ENCODE data around the gene TPD52L2.

DNA sequence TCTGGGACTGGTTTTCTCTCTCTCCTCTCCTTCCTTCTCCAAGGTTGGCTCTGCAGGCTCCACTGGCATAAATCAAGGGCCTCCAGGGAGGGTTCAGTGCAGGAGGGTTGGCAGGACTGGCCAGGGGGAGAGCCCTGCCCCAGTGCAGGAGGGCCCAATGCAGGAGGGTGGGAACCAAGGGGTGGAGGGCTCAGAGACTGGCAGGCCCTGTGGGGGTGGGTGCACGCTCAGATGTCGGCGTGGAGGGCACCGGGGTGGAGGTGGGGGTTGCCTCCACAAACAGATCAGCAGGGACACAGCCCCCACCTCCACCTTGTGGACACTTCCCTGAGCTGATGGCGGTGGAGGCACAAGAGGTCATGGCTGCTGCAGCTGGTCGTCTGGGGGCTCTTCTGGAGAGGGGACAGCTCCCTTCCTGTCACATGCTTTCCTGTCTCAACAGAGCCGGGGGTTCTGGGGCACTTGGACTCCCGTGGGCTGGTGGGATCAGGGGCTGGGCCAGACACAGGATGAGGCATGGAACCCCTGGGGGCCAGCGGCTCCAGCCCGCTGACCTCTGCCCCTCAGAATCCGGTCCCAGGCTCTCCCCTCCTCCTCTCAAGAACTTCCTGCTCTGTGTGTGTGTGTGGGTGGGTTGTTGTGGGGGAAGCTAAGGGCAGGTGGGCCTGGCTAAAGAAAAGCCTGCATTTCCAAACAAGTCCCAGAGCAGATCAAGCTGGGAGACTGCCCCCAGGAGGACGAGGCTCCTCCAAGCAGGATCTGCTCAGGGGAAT is 6.5 kb upstream of the TPD52L2 start:
- TF ChIP-seq MAX (IDR thresholded peaks at IDR 0.05) (no peak), JUN (IDR thresholded peaks at IDR 0.05) (no peak), CTCF (IDR thresholded peaks at IDR 0.05) (no peak), CEBPB (IDR thresholded peaks at IDR 0.05) (no peak)

Data from A549 (cell line).